ENCODE results near the gene KIAA1191. TPM values are rescaled to one million over a fixed set of nuclear protein-coding genes. Genes with fewer than 3 reads are reported as not detected.
"Not testable (repeated sequence)": the region's sequence is repeated elsewhere in the genome, so short reads cannot be mapped to it uniquely, and the experiment has no call there.

Gene KIAA1191
- total RNA-seq, 1 donor: 61.9 TPM

- Histone ChIP-seq H3K4me1 (ENCODE audit: insufficient read depth, low read length) (peaks cover 5% of the 10 kb centered on the region), H3K27ac (ENCODE audit: low read depth, low read length) (no peak overlapping the region), H3K4me3 (ENCODE audit: insufficient read depth, low read length) (no peak overlapping the region), H2AFZ (ENCODE audit: low read length) (no peak overlapping the region), H3K36me3 (ENCODE audit: insufficient read depth, low read length) (peaks cover 16% of the 10 kb centered on the region), H3K27me3 (ENCODE audit: insufficient read depth, low read length) (no peaks in the 10 kb centered on the region), H3K9me3 (ENCODE audit: low read depth, low read length) (no peaks in the 10 kb centered on the region), H4K20me1 (ENCODE audit: insufficient read depth, low read length) (peaks cover 30% of the 10 kb centered on the region), H3K79me2 (ENCODE audit: insufficient read depth, low read length) (peaks cover 29% of the 10 kb centered on the region), H3K4me2 (ENCODE audit: insufficient read depth, low read length) (no peak overlapping the region)
- DNase-seq (ENCODE audit: insufficient read length, low spot score, missing footprints): no peak
- no peak for TF ChIP-seq CTCF (IDR thresholded peaks at IDR 0.05; ENCODE audit: extremely low read depth, low read depth, low read length)
These were observed 47.0 kb upstream of the KIAA1191 start for GRCh38 chr5:176408590-176408989.

GRCh38 chr5:176408252-176408573, 46.6 kb upstream of the KIAA1191 start:
- H3K27ac ChIP-seq (ENCODE audit: low read depth, low read length); H3K4me3 ChIP-seq (ENCODE audit: insufficient read depth, low read length); H3K4me1 ChIP-seq (ENCODE audit: insufficient read depth, low read length); H3K27me3 ChIP-seq (ENCODE audit: insufficient read depth, low read length); H2AFZ ChIP-seq (ENCODE audit: low read length); H3K4me2 ChIP-seq (ENCODE audit: insufficient read depth, low read length); H3K9me3 ChIP-seq (ENCODE audit: low read depth, low read length); DNase-seq (ENCODE audit: insufficient read length, low spot score, missing footprints): not testable (repeated sequence)
- Histone ChIP-seq H4K20me1 (ENCODE audit: insufficient read depth, low read length) (peaks cover 27% of the 10 kb centered on the region), H3K79me2 (ENCODE audit: insufficient read depth, low read length) (peaks cover 25% of the 10 kb centered on the region), H3K36me3 (ENCODE audit: insufficient read depth, low read length) (peaks cover 16% of the 10 kb centered on the region)

- no peaks in the 10 kb centered on the region for H3K9me3 ChIP-seq (ENCODE audit: low read depth, low read length)
- H3K27ac ChIP-seq (ENCODE audit: low read depth, low read length): no peak overlapping the region
- no peak overlapping the region for H3K4me3 ChIP-seq (ENCODE audit: insufficient read depth, low read length)
- peaks cover 23% of the 10 kb centered on the region for H4K20me1 ChIP-seq (ENCODE audit: insufficient read depth, low read length)
- no peak for TF ChIP-seq CTCF (IDR thresholded peaks at IDR 0.05; ENCODE audit: extremely low read depth, low read depth, low read length)
- no peak for DNase-seq (ENCODE audit: insufficient read length, low spot score, missing footprints)
- H3K4me1 ChIP-seq (ENCODE audit: insufficient read depth, low read length): peaks cover 5% of the 10 kb centered on the region
- no peaks in the 10 kb centered on the region for H3K27me3 ChIP-seq (ENCODE audit: insufficient read depth, low read length)
- H2AFZ ChIP-seq (ENCODE audit: low read length): no peak overlapping the region
- H3K36me3 ChIP-seq (ENCODE audit: insufficient read depth, low read length): peaks cover 16% of the 10 kb centered on the region
- H3K4me2 ChIP-seq (ENCODE audit: insufficient read depth, low read length): no peak overlapping the region
- peaks cover 19% of the 10 kb centered on the region for H3K79me2 ChIP-seq (ENCODE audit: insufficient read depth, low read length)
These were observed 46.1 kb upstream of the KIAA1191 start for GRCh38 chr5:176407456-176408251.

GRCh38 chr5:176406436-176407052, 45.0 kb upstream of the KIAA1191 start:
- no peak for TF ChIP-seq CTCF (IDR thresholded peaks at IDR 0.05; ENCODE audit: extremely low read depth, low read depth, low read length)
- no peak overlapping the region for H2AFZ ChIP-seq (ENCODE audit: low read length)
- no peak overlapping the region for H3K4me2 ChIP-seq (ENCODE audit: insufficient read depth, low read length)
- peaks cover 16% of the 10 kb centered on the region for H3K36me3 ChIP-seq (ENCODE audit: insufficient read depth, low read length)
- peaks cover 2% of the 10 kb centered on the region for H3K4me1 ChIP-seq (ENCODE audit: insufficient read depth, low read length)
- no peaks in the 10 kb centered on the region for H3K9me3 ChIP-seq (ENCODE audit: low read depth, low read length)
- no peak overlapping the region for H3K4me3 ChIP-seq (ENCODE audit: insufficient read depth, low read length)
- peaks cover 17% of the 10 kb centered on the region for H4K20me1 ChIP-seq (ENCODE audit: insufficient read depth, low read length)
- H3K27ac ChIP-seq (ENCODE audit: low read depth, low read length): no peak overlapping the region
- no peaks in the 10 kb centered on the region for H3K27me3 ChIP-seq (ENCODE audit: insufficient read depth, low read length)
- no peak for DNase-seq (ENCODE audit: insufficient read length, low spot score, missing footprints)
- peaks cover 12% of the 10 kb centered on the region for H3K79me2 ChIP-seq (ENCODE audit: insufficient read depth, low read length)
